Measurements from ENCODE around the gene MLYCD.

The MLYCD gene

GRCh38 chr16:83970430-83970815, 71.5 kb downstream of the MLYCD start:
- DNase-seq (ENCODE audit: low read depth), result no peak

GRCh38 chr16:83971165-83972130, 72.5 kb downstream of the MLYCD start:
- no peak for DNase-seq (ENCODE audit: low read depth)

GRCh38 chr16:83972256-83973008, 73.5 kb downstream of the MLYCD start:
- DNase-seq (ENCODE audit: low read depth), result no peak

- DNase-seq (ENCODE audit: low read depth), result no peak
Observed at GRCh38 chr16:83973077-83973476, 74.2 kb downstream of the MLYCD start.

- no peak for DNase-seq (ENCODE audit: low read depth)
Observed at GRCh38 chr16:83973581-83974385, 74.9 kb downstream of the MLYCD start.

- DNase-seq (ENCODE audit: low read depth), result no peak
Observed at GRCh38 chr16:83974475-83974874, 75.6 kb downstream of the MLYCD start.

- DNase-seq (ENCODE audit: low read depth), result no peak
Observed at GRCh38 chr16:83975590-83976260, 76.8 kb downstream of the MLYCD start.

All from EH (cell line).